GM12801 (cell line): ENCODE measurements around the gene UTF1.

ENCODE experiments used
- TF ChIP-seq, protein P1 (sequence below): IDR thresholded peaks from one replicate; pipeline ENCODE4 v1.5.1; 2011; ENCODE audit warnings: control low read depth; ENCODE audit not compliant: insufficient read length; ENCODE audit errors: extremely low read depth

The UTF1 gene

DNA sequence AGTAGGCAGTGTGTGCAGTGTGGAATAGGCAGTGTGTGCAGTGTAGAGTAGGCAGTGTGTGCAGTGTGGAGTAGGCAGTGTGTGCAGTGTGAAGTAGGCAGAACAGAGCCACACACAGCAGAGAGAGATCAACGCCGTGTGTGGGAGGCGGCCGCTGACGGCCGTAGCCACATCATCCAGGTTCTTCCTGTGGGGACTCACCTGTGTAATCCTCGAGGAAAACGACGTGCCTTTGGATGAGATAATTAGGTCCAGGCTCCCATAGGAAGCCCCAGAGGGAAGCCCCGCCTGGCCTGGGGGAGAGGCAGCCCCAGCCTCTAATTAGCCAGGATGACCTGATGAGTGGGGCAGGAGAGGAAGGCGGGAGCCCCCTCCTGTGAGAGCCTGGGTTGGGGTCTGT, 44.6 kb upstream of the UTF1 start:
- TF ChIP-seq, protein P1, sequence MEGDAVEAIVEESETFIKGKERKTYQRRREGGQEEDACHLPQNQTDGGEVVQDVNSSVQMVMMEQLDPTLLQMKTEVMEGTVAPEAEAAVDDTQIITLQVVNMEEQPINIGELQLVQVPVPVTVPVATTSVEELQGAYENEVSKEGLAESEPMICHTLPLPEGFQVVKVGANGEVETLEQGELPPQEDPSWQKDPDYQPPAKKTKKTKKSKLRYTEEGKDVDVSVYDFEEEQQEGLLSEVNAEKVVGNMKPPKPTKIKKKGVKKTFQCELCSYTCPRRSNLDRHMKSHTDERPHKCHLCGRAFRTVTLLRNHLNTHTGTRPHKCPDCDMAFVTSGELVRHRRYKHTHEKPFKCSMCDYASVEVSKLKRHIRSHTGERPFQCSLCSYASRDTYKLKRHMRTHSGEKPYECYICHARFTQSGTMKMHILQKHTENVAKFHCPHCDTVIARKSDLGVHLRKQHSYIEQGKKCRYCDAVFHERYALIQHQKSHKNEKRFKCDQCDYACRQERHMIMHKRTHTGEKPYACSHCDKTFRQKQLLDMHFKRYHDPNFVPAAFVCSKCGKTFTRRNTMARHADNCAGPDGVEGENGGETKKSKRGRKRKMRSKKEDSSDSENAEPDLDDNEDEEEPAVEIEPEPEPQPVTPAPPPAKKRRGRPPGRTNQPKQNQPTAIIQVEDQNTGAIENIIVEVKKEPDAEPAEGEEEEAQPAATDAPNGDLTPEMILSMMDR: no peak

DNA sequence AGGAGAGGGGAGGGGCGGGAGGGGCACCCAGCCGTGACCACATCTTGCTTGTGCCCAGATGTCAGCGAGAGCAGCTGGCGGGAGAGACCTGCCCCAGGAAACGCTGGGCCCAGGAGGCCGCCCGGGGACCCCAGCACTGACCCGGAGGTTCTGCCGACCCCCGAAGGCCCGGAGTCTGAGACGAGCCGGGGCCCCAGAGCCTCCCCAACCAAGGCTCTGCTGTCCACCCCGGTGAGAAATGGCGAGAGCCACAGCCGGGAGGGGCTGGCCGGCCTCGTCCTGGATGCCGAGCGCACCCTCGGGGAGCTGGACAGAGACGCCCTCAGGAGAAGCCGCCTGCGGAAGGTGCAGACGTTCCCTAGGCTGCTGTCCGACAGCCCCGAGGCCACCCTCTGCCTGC, 44.1 kb upstream of the UTF1 start:
- TF ChIP-seq, protein P1: no peak

DNA sequence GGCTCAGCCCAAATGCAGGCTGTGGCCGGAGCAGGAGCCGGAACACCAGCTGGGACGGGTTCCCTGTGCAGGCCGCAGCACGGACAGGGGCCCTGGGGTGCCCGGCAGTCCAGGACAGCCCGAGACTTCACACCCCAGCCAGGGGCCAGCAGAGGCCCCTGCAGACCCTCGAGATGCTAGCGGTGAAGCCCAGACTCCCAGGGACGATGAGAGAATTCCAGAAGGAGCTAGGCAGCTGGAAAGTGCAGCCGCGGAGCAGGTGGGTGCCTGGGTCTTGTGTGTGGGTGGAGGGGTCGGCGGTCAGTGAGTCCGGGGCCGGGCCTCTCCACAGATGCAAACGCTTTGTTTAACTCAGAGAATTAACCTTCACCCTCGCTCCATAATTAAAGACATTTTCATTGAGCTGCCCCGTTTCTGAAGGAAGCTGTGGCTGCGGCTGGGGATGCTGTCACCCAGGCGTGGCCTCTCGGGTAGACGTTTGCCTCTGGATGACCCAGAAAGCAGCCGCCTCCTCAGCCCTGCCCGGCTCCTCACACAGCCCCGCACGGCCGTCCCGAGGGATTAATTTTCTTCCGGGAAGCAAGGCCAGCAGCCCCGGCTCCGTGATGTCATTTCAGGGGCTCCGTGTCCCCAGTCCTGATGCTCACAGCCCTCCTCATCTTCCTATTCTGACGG, 43.5 kb upstream of the UTF1 start:
- TF ChIP-seq, protein P1: no peak

DNA sequence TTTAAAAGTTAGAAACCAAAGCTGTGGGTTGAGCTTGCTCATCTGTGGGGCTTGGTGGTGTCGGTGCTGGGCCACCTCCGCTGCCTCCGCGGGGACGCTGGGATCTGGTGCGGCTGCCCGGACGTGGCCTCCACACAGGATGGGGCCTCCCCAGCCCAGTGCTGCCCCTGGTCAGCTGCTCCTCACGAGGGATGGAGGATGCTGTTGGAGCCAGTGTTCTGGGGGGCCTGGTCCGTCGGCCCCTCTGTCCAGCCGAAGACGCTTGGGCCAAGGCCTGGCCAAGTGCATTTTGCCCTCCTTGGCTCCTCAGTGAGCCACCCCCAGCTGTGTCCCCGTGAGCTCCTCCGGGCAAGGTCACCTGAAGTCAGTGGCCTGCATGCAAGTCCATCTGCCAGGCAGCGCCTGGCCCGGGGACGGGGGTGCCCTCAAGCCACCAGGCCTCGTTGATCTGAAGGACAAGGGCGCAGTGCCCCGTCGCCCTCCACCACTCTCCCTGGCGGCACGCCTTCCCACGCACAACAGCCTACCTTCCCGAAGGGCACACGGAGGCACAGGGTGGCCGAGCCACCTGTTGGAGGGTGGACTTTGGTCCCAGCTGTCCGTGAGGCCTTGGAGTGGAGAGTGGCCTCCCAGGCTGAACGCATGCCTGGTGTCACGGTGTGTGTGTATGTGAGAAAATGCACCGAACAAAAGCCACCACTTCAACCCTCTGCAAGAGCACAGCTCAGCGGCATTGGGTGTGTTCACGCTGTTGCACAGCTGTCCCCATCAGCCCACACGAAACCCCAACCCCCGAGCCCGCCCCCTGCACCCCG, 42.7 kb upstream of the UTF1 start:
- TF ChIP-seq, protein P1: no peak

DNA sequence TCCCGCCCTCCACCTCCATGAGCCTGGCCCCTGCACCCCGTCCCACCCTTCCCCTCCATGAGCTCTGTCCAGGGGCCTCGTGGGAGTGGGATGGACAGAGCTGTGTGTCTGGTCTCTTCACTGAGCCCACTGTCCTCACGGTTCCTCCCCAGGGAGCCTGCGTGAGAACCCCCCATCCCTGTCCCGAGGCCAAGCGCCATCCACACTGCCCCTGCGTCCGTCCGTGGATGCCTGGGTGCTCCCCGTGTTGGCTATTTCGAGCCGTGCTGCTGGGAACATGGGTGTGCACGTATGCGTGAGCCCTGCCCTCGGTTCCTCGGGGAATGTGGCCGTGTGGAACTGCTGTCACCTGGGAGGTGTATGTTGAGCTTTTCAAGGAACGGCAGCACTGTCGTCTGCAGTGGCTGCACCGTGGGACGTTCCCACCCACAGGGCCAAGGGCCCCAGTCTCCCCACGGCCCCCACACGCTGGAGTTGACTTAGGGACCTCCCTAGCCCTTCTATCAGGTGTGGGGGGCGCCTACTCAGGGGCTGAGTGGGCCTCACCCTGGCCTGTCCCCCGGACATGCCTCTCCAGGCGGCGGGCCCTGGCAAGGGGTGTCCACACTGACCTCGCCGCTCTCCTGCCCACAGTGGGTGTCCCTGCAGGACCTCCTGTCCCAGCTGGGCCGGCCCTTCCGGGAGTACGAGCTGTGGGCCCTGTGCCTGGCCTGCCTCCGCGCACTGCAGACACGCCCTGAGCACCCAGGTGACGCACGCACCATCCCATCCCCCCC, 41.9 kb upstream of the UTF1 start:
- TF ChIP-seq, protein P1: no peak

DNA sequence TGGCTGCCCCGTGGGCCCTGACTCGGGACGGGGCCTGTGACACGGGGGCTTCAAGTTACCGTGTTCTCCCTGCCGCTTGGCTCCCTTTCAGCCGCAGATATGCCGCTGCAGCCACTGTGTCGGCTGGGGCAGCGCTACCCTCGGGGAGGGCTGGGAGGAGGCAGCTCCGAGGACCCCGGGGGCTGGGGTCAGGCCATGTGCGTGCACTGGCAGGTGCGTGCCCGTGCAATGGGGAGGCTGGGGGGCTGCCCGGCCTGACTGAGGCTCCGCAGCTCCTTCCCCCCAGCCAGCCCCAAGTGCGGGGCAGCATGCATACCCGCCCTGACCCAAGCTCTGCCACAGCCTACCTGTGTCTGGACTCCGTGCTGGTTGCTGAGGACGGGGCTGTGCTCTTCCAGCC, 40.8 kb upstream of the UTF1 start:
- TF ChIP-seq, protein P1: no peak

DNA sequence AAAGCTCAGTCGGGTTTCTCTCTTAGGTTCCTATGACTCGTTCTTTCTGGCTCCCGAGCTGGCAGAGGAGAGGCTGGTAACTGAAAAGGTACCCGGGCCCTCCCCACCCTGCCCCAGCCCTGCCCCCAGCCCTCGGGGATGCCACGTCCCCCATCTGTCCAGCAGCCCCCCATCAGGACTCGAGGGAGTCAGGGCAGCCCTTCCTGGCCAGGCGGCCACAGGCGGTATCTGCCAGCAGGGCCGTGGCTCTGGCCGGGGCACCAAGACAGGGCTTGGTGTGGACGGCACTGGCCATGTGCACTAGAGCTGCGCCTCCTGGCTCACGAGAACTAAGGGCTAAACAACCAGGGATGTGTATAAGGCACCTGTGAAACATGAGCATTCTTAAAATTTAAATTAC, 40.3 kb upstream of the UTF1 start:
- TF ChIP-seq, protein P1: no peak
